ENCODE data around the gene GNB3.
"Not testable (repeated sequence)": the region's sequence is repeated elsewhere in the genome, so short reads cannot be mapped to it uniquely, and the experiment has no call there.

GNB3 gene

GRCh38 chr12:6883683-6884082 is 43.0 kb downstream of the GNB3 start:
- no peak for DNase-seq (ENCODE audit: low spot score)

- no peak for DNase-seq (ENCODE audit: low spot score)
Measured at GRCh38 chr12:6884539-6884938, 43.8 kb downstream of the GNB3 start.

DNA sequence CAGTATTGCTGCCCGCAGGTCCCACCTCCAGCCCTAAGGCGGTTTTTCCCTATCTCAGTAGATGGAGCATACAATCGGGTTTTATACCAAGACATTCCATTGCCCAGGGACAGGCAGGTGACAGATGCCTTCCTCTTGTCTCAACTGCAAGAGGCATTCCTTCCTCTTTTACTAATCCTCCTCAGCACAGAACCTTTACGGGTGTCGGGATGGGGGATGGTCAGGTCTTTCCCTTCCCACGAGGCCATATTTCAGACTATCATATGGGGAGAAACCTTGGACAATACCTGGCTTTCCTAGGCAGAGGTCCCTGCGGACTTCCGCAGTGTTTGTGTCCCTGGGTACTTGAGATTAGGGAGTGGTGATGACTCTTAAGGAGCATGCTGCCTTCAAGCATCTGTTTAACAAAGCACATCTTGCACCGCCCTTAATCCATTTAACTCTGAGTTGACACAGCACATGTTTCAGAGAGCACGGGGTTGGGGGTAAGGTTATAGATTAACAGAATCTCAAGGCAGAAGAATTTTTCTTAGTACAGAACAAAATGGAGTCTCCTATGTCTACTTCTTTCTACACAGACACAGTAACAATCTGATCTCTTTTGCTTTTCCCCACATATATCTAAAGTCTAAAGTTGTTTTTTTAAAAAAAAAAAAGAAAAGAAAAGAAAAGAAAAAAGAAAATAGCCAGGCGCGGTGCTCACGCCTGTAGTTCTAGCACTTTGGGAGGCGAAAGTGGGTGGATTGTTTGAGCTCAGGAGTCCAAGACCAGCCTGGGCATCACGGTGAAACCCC is 45.7 kb downstream of the GNB3 start:
- DNase-seq (ENCODE audit: low spot score) = not testable (repeated sequence)

- DNase-seq (ENCODE audit: low spot score) = no peak
Measured at GRCh38 chr12:6887460-6887859, 46.7 kb downstream of the GNB3 start.

GRCh38 chr12:6888360-6888759 is 47.6 kb downstream of the GNB3 start:
- no peak for DNase-seq (ENCODE audit: low spot score)

DNA sequence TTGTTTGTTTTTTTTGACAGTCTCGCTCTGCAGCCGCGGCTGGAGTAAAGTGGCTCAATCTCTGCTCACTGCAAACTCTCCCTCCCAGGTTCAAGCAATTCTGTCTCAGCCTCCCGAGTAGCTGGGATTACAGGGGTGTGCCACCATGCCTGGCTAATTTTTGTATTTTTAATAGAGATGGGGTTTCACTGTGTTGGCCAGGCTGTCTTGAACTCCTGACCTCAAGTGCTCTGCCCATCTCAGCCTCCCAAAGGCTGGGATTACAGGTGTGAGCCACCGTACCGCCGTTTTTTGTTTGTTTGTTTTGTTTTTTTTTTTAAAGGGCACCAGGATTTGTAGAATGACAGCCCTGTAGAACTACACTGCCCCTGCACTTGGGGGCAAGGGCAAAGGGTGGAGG is 48.1 kb downstream of the GNB3 start:
- DNase-seq (ENCODE audit: low spot score) = not testable (repeated sequence)

DNA sequence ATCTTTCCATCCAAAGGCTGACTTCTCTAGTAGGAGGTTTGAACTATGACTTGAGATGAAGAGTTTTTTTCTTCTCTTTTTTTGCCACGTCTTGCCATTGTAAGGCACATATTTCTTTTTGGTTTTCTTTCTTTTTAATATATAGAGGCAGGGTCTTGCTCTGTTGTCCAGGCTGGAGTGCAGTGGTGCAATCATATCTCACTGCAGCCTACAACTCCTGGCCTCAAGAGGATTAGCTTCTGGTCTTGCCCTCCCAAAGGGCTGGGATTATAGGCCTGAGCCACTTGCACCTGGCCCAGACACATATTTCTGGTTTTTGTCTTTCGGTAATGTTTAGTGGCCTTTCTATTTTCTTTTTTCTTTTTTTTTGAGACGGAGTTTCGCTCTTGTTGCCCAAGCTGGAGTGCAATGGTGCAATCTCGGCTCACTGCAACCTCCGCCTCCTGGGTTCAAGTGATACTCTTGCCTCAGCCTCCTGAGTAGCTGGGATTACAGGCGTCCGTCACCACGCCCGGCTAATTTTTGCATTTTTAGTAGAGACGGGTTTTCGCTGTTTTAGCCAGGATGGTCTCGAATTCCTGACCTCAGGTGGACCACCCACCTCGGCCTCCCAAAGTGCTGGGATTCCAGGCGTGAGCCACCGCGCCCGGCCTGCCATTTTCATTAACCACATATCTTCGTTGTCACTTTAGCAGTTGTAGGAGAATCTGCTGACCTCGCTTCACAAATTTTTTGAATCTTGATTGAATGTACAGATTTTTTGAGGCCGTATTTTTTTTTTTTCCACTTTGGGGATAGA is 49.2 kb downstream of the GNB3 start:
- not testable (repeated sequence) for DNase-seq (ENCODE audit: low spot score)

DNA sequence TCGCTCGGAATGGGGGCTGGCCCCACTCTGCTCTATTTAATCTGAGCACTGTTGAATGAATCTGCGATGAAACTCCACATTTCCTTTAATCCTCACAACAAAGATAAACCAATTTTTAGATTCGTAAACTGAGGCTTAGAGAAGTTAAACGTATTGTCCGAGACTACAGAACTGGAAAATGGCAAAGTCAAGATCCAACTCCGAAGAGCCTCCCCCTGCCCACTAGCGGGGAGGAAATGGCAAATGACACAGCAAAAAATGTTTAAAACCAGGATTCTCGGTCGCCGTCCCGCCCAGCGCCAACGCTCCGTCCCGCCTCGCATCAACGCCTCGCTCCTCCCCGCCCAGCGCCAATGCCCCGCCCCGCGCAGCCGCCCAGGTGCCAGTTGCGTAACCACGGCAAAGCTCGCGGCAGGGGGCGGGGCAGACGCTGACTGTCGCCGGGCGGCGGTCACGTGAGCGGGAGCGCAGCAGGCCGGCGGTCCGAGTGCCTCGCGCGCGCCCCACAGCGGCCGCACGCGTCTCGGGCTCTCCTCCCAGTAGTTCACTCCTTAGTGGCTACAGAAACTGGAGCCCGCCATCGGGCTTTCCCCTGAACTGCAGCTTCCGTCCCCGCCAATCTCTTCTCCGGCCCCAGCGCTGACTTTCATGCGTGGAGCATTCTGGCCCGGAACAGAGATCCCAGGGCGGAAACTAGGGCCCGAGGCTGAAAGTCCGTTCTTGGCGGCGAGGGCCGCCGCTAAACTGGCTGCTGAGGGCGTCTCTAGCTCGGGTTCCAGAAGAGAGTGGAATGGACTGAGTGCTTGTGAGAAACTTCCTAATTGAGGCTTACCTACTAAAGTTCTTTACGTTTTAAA is 50.3 kb downstream of the GNB3 start:
- DNase-seq (ENCODE audit: low spot score) = peak; percentile 94

GRCh38 chr12:6891646-6892001 is 50.9 kb downstream of the GNB3 start:
- DNase-seq (ENCODE audit: low spot score) = no peak

DNA sequence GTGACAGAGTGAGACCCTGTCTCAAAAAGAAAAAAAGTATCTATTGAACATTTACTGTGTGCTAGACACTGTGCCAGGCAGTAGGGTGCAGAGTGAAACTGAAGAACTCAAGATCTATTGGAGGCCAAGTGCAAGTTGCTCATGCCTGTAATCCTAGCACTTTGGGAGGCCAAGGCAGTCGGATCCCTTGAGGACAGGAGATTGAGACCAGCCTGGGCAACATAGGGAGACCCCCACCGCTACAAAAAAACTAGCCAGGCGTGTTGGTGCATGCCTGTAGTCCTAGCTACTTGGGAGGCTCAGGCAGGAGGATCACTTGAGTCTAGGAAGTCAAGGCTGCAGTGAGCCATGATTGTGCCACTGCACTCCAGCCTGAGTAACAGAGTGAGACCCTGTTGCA is 52.0 kb downstream of the GNB3 start:
- DNase-seq (ENCODE audit: low spot score) = not testable (repeated sequence)

GRCh38 chr12:6894321-6894720 is 53.6 kb downstream of the GNB3 start:
- DNase-seq (ENCODE audit: low spot score) = no peak
